K562 (cell line): ENCODE results near the gene VPS18. TPM values are rescaled to one million over a fixed set of nuclear protein-coding genes. Genes with fewer than 3 reads are reported as not detected.

Experiments used
- ADNP ChIP-seq: fragments of 200-800 bp; sonication (Bioruptor generic); IDR thresholded peaks from 2 replicates; pipeline ENCODE4 v1.6.1; 2016; ENCODE audit warnings: missing genetic modification characterization, missing compliant biosample characterization
- BCOR ChIP-seq: fragments of 450-650 bp; IDR thresholded peaks from 2 replicates; pipeline ENCODE4 v1.6.1; 2016
- COPS2 ChIP-seq: fragments of 450-650 bp; conservative IDR thresholded peaks from 2 replicates; pipeline ENCODE4 v1.6.1; 2016; ENCODE audit warnings: mild to moderate bottlenecking, moderate library complexity
- EP300 ChIP-seq: IDR thresholded peaks from 2 replicates; pipeline ENCODE4 v1.6.1; 2012; ENCODE audit warnings: low read length, improper control_type of control experiment
- HIVEP1 ChIP-seq: fragments of 250-450 bp; sonication (Bioruptor Pico); IDR thresholded peaks from 2 replicates; pipeline ENCODE4 v1.4.0; 2020; ENCODE audit warnings: mild to moderate bottlenecking
- MBD2 ChIP-seq: sonication (generic); IDR thresholded peaks from 2 replicates; pipeline ENCODE4 v1.6.1; 2016; ENCODE audit warnings: low read depth, borderline replicate concordance
- PTBP1 ChIP-seq: fragments of 200-400 bp; formaldehyde crosslinking; IDR thresholded peaks from 2 replicates; pipeline ENCODE4 v1.6.1; 2017; ENCODE audit warnings: low read depth, low read length
- RB1 ChIP-seq: fragments of 450-650 bp; IDR thresholded peaks from 2 replicates; pipeline ENCODE4 v1.6.1; 2017; ENCODE audit warnings: low read depth, mild to moderate bottlenecking
- RBM25 ChIP-seq: fragments of 200-400 bp; formaldehyde crosslinking; IDR thresholded peaks from 2 replicates; pipeline ENCODE4 v1.6.1; 2018; ENCODE audit warnings: low read length, low read depth, moderate library complexity; ENCODE audit not compliant: severe bottlenecking
- RCOR1 ChIP-seq, 2 experiments: IDR thresholded peaks; 2 replicates each; pipeline ENCODE4 v1.6.1; 2012; ENCODE audit warnings: low read depth in 2 of 2, low read length in 2 of 2, borderline replicate concordance in 1 of 2, improper control_type of control experiment in 1 of 2
- SMARCA5 ChIP-seq: fragments of 450-650 bp; IDR thresholded peaks from 2 replicates; pipeline ENCODE4 v1.6.1; 2016
- SMARCC2 ChIP-seq: fragments of 450-650 bp; IDR thresholded peaks from 2 replicates; pipeline ENCODE4 v1.6.1; 2017; ENCODE audit warnings: antibody characterized with exemption, moderate library complexity, mild to moderate bottlenecking, low read depth
- TAF7 ChIP-seq: fragments of 450-650 bp; IDR thresholded peaks from 2 replicates; pipeline ENCODE4 v1.6.1; 2016; ENCODE audit warnings: missing genetic modification characterization, missing compliant biosample characterization
- ZNF140 ChIP-seq: fragments of 250-450 bp; sonication (Bioruptor Pico); IDR thresholded peaks from 2 replicates; pipeline ENCODE4 v1.8.0; 2021; ENCODE audit warnings: moderate library complexity, mild to moderate bottlenecking, inconsistent platforms
- ZSCAN29 ChIP-seq: fragments of 450-650 bp; IDR thresholded peaks from 2 replicates; pipeline ENCODE4 v1.6.1; 2017
- polyA plus RNA-seq, 8 experiments: library from polyadenylated mRNA; depleted of rRNA in 4 of 8; stranded (reverse) in 5 of 8; unstranded in 3 of 8; fragments of >200 nt; fragmentation: Nextera tagmentation in 2 of 8; fragmentation: Illumina TruSeq in 1 of 8; extraction: Ambion mirVana in 2 of 8; extraction: Trizol in 1 of 8; gene quantifications; 2 replicates each; pipeline versions ENCODE4 v1.2.1 to v1.2.3, GENCODE V29; 2011 to 2014; ENCODE audit warnings: inconsistent platforms in 1 of 8, missing spikeins in 1 of 8
- total RNA-seq, 7 experiments: library from RNA; depleted of rRNA in 6 of 7; stranded (reverse); fragments of >200 nt in 6 of 7; fragmentation: Illumina TruSeq in 2 of 7; extraction: Trizol in 2 of 7; gene quantifications; 2 replicates each; pipeline versions ENCODE4 v1.2.1 to v1.2.3, GENCODE V29; 2011 to 2021; ENCODE audit warnings: low replicate concordance in 1 of 7
- TF ChIP-seq, protein P1 (sequence below): fragments of 250-450 bp; sonication (Bioruptor Pico); IDR thresholded peaks from 2 replicates; pipeline ENCODE4 v1.5.0; 2021
- TF ChIP-seq, protein P2 (sequence below): fragments of 200-800 bp; sonication (Bioruptor generic); IDR thresholded peaks from 2 replicates; pipeline ENCODE4 v1.6.1; 2017; ENCODE audit warnings: missing genetic modification characterization, missing compliant biosample characterization
- TF ChIP-seq, protein P3 (sequence below): fragments of 250-450 bp; sonication (Bioruptor Pico); IDR thresholded peaks from 2 replicates; pipeline ENCODE4 v1.8.0; 2022; ENCODE audit warnings: inconsistent platforms, mild to moderate bottlenecking, moderate library complexity, borderline replicate concordance
- TF ChIP-seq, protein P4 (sequence below): fragments of 200-400 bp; formaldehyde crosslinking; IDR thresholded peaks from 2 replicates; pipeline ENCODE4 v1.6.1; 2017; ENCODE audit warnings: mild to moderate bottlenecking, low read depth, low read length, moderate library complexity

VPS18 gene
- total and polyA plus RNA-seq, 9 of the 15 experiments (the other 6 are each of a cell fraction or from before 2014, with no cell fraction given), result 0.73 to 19.9 (median 8.5) TPM

DNA sequence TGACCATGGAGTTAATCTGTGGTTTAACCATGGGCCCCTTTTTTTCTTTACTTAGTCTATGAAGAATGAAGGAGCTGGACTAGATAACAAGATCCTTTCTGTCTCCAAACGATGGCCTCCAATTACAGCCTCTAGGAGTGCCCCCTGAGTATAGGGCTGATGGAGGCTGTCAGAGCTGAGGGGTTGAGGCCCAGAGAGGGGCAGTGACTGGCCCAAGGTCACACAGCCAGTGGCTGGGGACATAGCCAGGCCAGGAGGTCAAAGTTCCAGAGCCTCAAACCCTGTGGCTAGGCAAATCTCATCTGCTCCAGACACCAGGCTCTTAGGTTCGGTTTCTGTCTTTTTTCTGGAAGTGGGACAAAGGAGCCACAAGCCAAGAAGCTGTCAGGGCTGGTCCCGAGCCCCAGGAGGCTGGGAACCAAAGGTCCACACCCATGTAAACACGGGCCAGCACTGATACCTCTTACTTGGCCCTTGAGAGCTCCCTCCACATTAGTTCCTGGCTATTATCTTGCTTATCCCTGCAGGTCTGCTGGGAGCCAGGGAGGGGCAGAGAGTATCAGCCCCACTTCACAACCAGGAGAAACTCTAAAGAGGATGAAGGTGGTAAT, 30.5 kb upstream of the VPS18 start (continued):
- 0 out of 2 replicates have a peak, but pooled peaks have one; percentile 37 for TF ChIP-seq ADNP (tag)
- TF ChIP-seq, protein P1, sequence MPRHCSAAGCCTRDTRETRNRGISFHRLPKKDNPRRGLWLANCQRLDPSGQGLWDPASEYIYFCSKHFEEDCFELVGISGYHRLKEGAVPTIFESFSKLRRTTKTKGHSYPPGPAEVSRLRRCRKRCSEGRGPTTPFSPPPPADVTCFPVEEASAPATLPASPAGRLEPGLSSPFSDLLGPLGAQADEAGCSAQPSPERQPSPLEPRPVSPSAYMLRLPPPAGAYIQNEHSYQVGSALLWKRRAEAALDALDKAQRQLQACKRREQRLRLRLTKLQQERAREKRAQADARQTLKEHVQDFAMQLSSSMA (CRISPR knock-in tag), result no peak
- TF ChIP-seq BCOR, result peak; percentile 84
- peak; percentile 57 for TF ChIP-seq RBM25
- TF ChIP-seq ZNF140 (CRISPR knock-in tag), result no peak
- TF ChIP-seq, protein P2, sequence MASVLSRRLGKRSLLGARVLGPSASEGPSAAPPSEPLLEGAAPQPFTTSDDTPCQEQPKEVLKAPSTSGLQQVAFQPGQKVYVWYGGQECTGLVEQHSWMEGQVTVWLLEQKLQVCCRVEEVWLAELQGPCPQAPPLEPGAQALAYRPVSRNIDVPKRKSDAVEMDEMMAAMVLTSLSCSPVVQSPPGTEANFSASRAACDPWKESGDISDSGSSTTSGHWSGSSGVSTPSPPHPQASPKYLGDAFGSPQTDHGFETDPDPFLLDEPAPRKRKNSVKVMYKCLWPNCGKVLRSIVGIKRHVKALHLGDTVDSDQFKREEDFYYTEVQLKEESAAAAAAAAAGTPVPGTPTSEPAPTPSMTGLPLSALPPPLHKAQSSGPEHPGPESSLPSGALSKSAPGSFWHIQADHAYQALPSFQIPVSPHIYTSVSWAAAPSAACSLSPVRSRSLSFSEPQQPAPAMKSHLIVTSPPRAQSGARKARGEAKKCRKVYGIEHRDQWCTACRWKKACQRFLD, result no peak
- no peak for TF ChIP-seq RB1
- TF ChIP-seq COPS2, result no peak
- TF ChIP-seq HIVEP1, result no peak
- TF ChIP-seq SMARCA5, result 0 out of 2 replicates have a peak, but pooled peaks have one; percentile 54
- no peak for TF ChIP-seq EP300
- no peak for TF ChIP-seq ZSCAN29
- TF ChIP-seq RCOR1 (IDR thresholded peaks at IDR 0.05; ENCODE audit: borderline replicate concordance in 1 of 2, low read depth in 2 of 2, low read length in 2 of 2), result 0 out of 4 replicates have a peak, but pooled peaks of 1 of the 2 experiments have one; percentile 15
- no peak for TF ChIP-seq TAF7 (tag)
- no peak for TF ChIP-seq SMARCC2
- TF ChIP-seq, protein P3, sequence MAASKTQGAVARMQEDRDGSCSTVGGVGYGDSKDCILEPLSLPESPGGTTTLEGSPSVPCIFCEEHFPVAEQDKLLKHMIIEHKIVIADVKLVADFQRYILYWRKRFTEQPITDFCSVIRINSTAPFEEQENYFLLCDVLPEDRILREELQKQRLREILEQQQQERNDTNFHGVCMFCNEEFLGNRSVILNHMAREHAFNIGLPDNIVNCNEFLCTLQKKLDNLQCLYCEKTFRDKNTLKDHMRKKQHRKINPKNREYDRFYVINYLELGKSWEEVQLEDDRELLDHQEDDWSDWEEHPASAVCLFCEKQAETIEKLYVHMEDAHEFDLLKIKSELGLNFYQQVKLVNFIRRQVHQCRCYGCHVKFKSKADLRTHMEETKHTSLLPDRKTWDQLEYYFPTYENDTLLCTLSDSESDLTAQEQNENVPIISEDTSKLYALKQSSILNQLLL, result no peak
- TF ChIP-seq, protein P4, sequence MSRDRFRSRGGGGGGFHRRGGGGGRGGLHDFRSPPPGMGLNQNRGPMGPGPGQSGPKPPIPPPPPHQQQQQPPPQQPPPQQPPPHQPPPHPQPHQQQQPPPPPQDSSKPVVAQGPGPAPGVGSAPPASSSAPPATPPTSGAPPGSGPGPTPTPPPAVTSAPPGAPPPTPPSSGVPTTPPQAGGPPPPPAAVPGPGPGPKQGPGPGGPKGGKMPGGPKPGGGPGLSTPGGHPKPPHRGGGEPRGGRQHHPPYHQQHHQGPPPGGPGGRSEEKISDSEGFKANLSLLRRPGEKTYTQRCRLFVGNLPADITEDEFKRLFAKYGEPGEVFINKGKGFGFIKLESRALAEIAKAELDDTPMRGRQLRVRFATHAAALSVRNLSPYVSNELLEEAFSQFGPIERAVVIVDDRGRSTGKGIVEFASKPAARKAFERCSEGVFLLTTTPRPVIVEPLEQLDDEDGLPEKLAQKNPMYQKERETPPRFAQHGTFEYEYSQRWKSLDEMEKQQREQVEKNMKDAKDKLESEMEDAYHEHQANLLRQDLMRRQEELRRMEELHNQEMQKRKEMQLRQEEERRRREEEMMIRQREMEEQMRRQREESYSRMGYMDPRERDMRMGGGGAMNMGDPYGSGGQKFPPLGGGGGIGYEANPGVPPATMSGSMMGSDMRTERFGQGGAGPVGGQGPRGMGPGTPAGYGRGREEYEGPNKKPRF, result no peak
- TF ChIP-seq MBD2, result no peak
- TF ChIP-seq PTBP1, result peak; percentile 72; the same call in 1 of the 2 replicates
